Coronary artery (tissue), 2 donors: ENCODE data around the gene MAP3K8.

ENCODE experiments used
- DNase-seq: peaks from one replicate; pipeline ENCODE4 v3.0.0-alpha.2; 2017; ENCODE audit warnings: low spot score
- H3K27ac ChIP-seq, 2 donors: fragments of 200-600 bp; sonication (generic); one replicate each; pipeline ENCODE4 v1.5.1; 2016 to 2019
- H3K4me3 ChIP-seq: fragments of 200-600 bp; sonication (generic); 2 replicates; pipeline ENCODE4 v1.5.1; 2016; ENCODE audit warnings: mild to moderate bottlenecking, moderate library complexity
- CTCF ChIP-seq: fragments of 200-600 bp; sonication (generic); IDR thresholded peaks from one replicate; pipeline ENCODE4 v1.5.1; 2019; ENCODE audit warnings: antibody characterized with exemption

MAP3K8 gene

GRCh38 chr10:30489346-30489745 lies 55.4 kb downstream of the MAP3K8 start:
- no peak for TF ChIP-seq CTCF
- no peak overlapping the region for H3K4me3 ChIP-seq
- no peak for DNase-seq
- H3K27ac ChIP-seq = no peak overlapping the region

GRCh38 chr10:30490289-30491000 lies 56.5 kb downstream of the MAP3K8 start:
- no peak overlapping the region for H3K27ac ChIP-seq
- no peak for TF ChIP-seq CTCF
- H3K4me3 ChIP-seq = no peak overlapping the region
- DNase-seq = no peak

GRCh38 chr10:30491204-30491915 lies 57.4 kb downstream of the MAP3K8 start:
- H3K4me3 ChIP-seq = no peak overlapping the region
- peak overlapping the region in 1 of 2 donors; percentile 29 for H3K27ac ChIP-seq
- DNase-seq = no peak
- TF ChIP-seq CTCF = no peak

GRCh38 chr10:30491916-30492515 lies 58.0 kb downstream of the MAP3K8 start:
- no peak for TF ChIP-seq CTCF
- Histone ChIP-seq H3K4me3 (no peak overlapping the region), H3K27ac (peak overlapping the region in 1 of 2 donors; percentile 29)
- DNase-seq = no peak

- peak overlapping the region in 1 of 2 donors; percentile 63 for H3K27ac ChIP-seq
- no peak for TF ChIP-seq CTCF
- H3K4me3 ChIP-seq = no peak overlapping the region
- no peak for DNase-seq
Measured at GRCh38 chr10:30493609-30494530, 59.9 kb downstream of the MAP3K8 start.

- H3K27ac ChIP-seq = peak overlapping the region in 1 of 2 donors; percentile 62
- no peak overlapping the region for H3K4me3 ChIP-seq
- no peak for DNase-seq
- no peak for TF ChIP-seq CTCF
Measured at GRCh38 chr10:30494558-30494957, 60.6 kb downstream of the MAP3K8 start.
